ENCODE measurements around the gene GAREM1. TPM values are rescaled to one million over a fixed set of nuclear protein-coding genes. Genes with fewer than 3 reads are reported as not detected.

GAREM1 gene
- polyA plus RNA-seq, 10 donors: 7.5 to 12.2 (median 9.9) TPM

- DNase-seq: peak in 1 of 3 donors; percentile 35
Observed at GRCh38 chr18:32333781-32334180, 136.9 kb downstream of the GAREM1 start.

- DNase-seq: no peak
Observed at GRCh38 chr18:32332708-32333107, 138.0 kb downstream of the GAREM1 start.

- no peak for DNase-seq
Observed at GRCh38 chr18:32328974-32329373, 141.7 kb downstream of the GAREM1 start.

GRCh38 chr18:32328379-32328778 is 142.3 kb downstream of the GAREM1 start:
- no peak for DNase-seq

GRCh38 chr18:32326450-32327308 is 144.0 kb downstream of the GAREM1 start:
- peak in 1 of 3 donors; percentile 14 for DNase-seq

- peak; percentile 76 to 93 (median 86) for DNase-seq
Observed at GRCh38 chr18:32324181-32324580, 146.5 kb downstream of the GAREM1 start.

GRCh38 chr18:32321826-32322225 is 148.9 kb downstream of the GAREM1 start:
- DNase-seq: no peak

GRCh38 chr18:32319084-32319483 is 151.6 kb downstream of the GAREM1 start:
- DNase-seq: peak in 1 of 3 donors; percentile 12

- DNase-seq: peak in 1 of 3 donors; percentile 16
Observed at GRCh38 chr18:32318581-32318980, 152.1 kb downstream of the GAREM1 start.

- peak in 1 of 3 donors; percentile 77 for DNase-seq
Observed at GRCh38 chr18:32317651-32318050, 153.0 kb downstream of the GAREM1 start.

GRCh38 chr18:32315881-32316280 is 154.8 kb downstream of the GAREM1 start:
- DNase-seq: no peak

- peak in 1 of 3 donors; percentile 26 for DNase-seq
Observed at GRCh38 chr18:32310774-32311173, 159.9 kb downstream of the GAREM1 start.

GRCh38 chr18:32310101-32310500 is 160.6 kb downstream of the GAREM1 start:
- peak in 2 of 3 donors; percentile 68 to 83 for DNase-seq

- DNase-seq: peak in 2 of 3 donors; percentile 55 to 72
Observed at GRCh38 chr18:32308493-32309120, 162.1 kb downstream of the GAREM1 start.

- DNase-seq: no peak
Observed at GRCh38 chr18:32303400-32303799, 167.3 kb downstream of the GAREM1 start.

GRCh38 chr18:32302806-32303205 is 167.9 kb downstream of the GAREM1 start:
- DNase-seq: no peak

- DNase-seq: peak in 1 of 3 donors; percentile 71
Observed at GRCh38 chr18:32301976-32302743, 168.5 kb downstream of the GAREM1 start.

- no peak for DNase-seq
Observed at GRCh38 chr18:32301361-32301760, 169.3 kb downstream of the GAREM1 start.

- DNase-seq: peak; percentile 60 to 83 (median 64)
Observed at GRCh38 chr18:32300914-32301313, 169.8 kb downstream of the GAREM1 start.

GRCh38 chr18:32299484-32299883 is 171.2 kb downstream of the GAREM1 start:
- no peak for DNase-seq

GRCh38 chr18:32298171-32298667 is 172.5 kb downstream of the GAREM1 start:
- peak in 2 of 3 donors; percentile 42 to 83 for DNase-seq
